IPS-NIHi7 (cell line): ENCODE data around the gene EVX2.

Experiments used
- DNase-seq: peaks from one replicate; pipeline ENCODE4 v3.0.0; 2012; ENCODE audit warnings: mixed read lengths; ENCODE audit errors: extremely low spot score

Gene EVX2

GRCh38 chr2:176082824-176083751 lies 674 bp downstream of the EVX2 start:
- no peak for DNase-seq

GRCh38 chr2:176082525-176082823 lies 1.3 kb downstream of the EVX2 start:
- no peak for DNase-seq

GRCh38 chr2:176081837-176082524 lies 1.8 kb downstream of the EVX2 start:
- DNase-seq, result no peak

- DNase-seq, result no peak
These were observed 2.4 kb downstream of the EVX2 start for GRCh38 chr2:176081376-176081836.

GRCh38 chr2:176080540-176081375 lies 3.0 kb downstream of the EVX2 start:
- no peak for DNase-seq

GRCh38 chr2:176079831-176080539 lies 3.8 kb downstream of the EVX2 start:
- peak; percentile 83 for DNase-seq

GRCh38 chr2:176079285-176079830 lies 4.4 kb downstream of the EVX2 start:
- DNase-seq, result no peak

- no peak for DNase-seq
These were observed 5.0 kb downstream of the EVX2 start for GRCh38 chr2:176078541-176079284.

GRCh38 chr2:176076796-176077195 lies 7.0 kb downstream of the EVX2 start:
- no peak for DNase-seq

GRCh38 chr2:176076063-176076462 lies 7.7 kb downstream of the EVX2 start:
- DNase-seq, result no peak

GRCh38 chr2:176075481-176075880 lies 8.3 kb downstream of the EVX2 start:
- no peak for DNase-seq

GRCh38 chr2:176074919-176075425 lies 8.8 kb downstream of the EVX2 start:
- no peak for DNase-seq

- DNase-seq, result no peak
These were observed 10.5 kb downstream of the EVX2 start for GRCh38 chr2:176072951-176073904.

GRCh38 chr2:176072292-176072669 lies 11.5 kb downstream of the EVX2 start:
- no peak for DNase-seq

- no peak for DNase-seq
These were observed 12.2 kb downstream of the EVX2 start for GRCh38 chr2:176071330-176072291.

GRCh38 chr2:176068419-176068832 lies 15.3 kb downstream of the EVX2 start:
- no peak for DNase-seq

- no peak for DNase-seq
These were observed 16.0 kb downstream of the EVX2 start for GRCh38 chr2:176067589-176068418.
